Measurements from ENCODE around the gene GPATCH8. TPM values are rescaled to one million over a fixed set of nuclear protein-coding genes. Genes with fewer than 3 reads are reported as not detected.
"Not testable (repeated sequence)": the region's sequence is repeated elsewhere in the genome, so short reads cannot be mapped to it uniquely, and the experiment has no call there.

The GPATCH8 gene
- total RNA-seq, 1 donor from 2014 or later: 64.5 TPM

- CTCF ChIA-PET: no interaction called here
- no peak overlapping the region for H3K27ac Mint-ChIP-seq
- no peak overlapping the region for H3K4me3 Mint-ChIP-seq
- DNase-seq (no peak), ATAC-seq (ENCODE audit: low read depth) (no peak)
- POLR2A ChIA-PET: no interaction called here
- no peaks in the 10 kb centered on the region for H3K4me1 Mint-ChIP-seq
- no peaks in the 10 kb centered on the region for H3K9me3 Mint-ChIP-seq
- H3K36me3 Mint-ChIP-seq (ENCODE audit: low read depth): no peaks in the 10 kb centered on the region
- intact Hi-C loops (cut with micrococcal nuclease): no loop called here
- peaks cover 29% of the 10 kb centered on the region for H3K27me3 Mint-ChIP-seq
- TF ChIP-seq, protein P1, sequence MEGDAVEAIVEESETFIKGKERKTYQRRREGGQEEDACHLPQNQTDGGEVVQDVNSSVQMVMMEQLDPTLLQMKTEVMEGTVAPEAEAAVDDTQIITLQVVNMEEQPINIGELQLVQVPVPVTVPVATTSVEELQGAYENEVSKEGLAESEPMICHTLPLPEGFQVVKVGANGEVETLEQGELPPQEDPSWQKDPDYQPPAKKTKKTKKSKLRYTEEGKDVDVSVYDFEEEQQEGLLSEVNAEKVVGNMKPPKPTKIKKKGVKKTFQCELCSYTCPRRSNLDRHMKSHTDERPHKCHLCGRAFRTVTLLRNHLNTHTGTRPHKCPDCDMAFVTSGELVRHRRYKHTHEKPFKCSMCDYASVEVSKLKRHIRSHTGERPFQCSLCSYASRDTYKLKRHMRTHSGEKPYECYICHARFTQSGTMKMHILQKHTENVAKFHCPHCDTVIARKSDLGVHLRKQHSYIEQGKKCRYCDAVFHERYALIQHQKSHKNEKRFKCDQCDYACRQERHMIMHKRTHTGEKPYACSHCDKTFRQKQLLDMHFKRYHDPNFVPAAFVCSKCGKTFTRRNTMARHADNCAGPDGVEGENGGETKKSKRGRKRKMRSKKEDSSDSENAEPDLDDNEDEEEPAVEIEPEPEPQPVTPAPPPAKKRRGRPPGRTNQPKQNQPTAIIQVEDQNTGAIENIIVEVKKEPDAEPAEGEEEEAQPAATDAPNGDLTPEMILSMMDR (IDR thresholded peaks at IDR 0.05): no peak
These were observed 38.8 kb upstream of the GPATCH8 start for GRCh38 chr17:44541884-44542581.

DNA sequence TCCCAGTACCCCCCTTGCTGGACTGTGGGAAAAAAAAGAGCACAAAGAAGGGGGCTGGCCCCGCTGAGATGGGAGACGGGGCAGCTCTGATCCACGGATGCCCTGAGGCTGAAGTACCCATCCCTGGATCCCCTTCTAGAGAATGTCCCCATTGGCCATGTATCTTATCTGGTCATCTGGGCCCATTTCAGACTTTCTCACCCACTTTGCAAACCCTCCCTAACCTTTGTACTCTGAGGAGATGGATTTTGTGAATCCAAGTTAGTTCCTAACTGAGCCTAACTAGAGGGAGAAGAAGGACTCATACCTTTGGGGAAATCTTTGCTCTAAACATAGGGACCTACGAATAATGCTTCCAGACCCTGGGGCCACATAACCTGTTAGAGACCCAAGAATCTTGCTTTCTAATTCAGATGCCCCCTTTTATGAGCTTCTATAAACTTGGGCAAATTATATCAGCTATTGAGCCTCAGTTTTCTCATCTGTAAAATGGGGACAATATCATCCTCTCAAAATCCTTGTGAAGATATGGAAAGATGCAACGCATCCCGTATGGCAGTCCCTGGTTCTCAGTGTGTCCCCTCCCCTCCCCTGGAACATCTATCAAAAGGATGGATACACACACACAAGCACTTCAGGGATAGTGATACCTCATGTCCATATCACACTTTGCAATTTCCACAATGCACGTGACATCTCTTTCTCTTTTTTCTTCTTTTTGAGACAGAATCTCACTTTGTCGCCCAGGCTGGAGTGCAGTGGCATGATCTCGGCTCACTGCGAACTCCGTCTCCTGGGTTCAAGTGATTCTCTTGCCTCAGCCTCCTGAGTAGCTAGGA lies 37.3 kb upstream of the GPATCH8 start:
- CTCF ChIA-PET: no interaction called here
- ATAC-seq (ENCODE audit: low read depth) (no peak), DNase-seq (no peak)
- POLR2A ChIA-PET: no interaction called here
- TF ChIP-seq, protein P1 (IDR thresholded peaks at IDR 0.05): no peak
- Mint-ChIP-seq H3K9me3 (no peaks in the 10 kb centered on the region), H3K4me1 (no peaks in the 10 kb centered on the region), H3K4me3 (no peak overlapping the region), H3K27me3 (peaks cover 22% of the 10 kb centered on the region), H3K36me3 (ENCODE audit: low read depth) (no peaks in the 10 kb centered on the region), H3K27ac (no peak overlapping the region)
- intact Hi-C loops (cut with micrococcal nuclease): no loop called here

DNA sequence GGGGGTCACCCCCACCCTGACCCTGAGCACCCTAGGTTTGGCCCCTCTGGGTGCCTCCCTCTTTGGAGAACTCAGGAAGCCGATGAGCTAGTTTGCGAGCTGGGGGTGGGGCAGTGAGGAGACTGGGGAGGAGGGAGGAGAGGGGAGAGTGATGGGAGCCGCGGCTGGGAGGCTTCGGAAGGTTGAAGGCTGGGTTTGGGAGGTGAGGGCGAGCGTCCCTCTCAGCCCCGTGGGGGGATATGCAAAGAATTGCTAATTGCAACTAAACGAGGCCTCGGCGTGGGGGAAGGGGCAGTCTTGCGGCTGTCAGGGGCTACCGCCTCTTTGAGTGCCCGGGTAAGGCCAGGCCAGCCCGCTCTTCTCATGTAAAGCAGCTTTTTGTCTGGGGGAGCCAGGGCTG lies 36.5 kb upstream of the GPATCH8 start:
- Mint-ChIP-seq H3K4me1 (no peaks in the 10 kb centered on the region), H3K4me3 (no peak overlapping the region), H3K9me3 (no peaks in the 10 kb centered on the region), H3K27ac (no peak overlapping the region), H3K36me3 (ENCODE audit: low read depth) (no peaks in the 10 kb centered on the region), H3K27me3 (peaks cover 20% of the 10 kb centered on the region)
- ChIA-PET CTCF (no interaction called here), POLR2A (no interaction called here)
- intact Hi-C loops (cut with micrococcal nuclease): loop anchor here (10.0 kb wide), 1 partner anchor 595 kb away; the partner anchor contains the start of genes ACBD4 and PLCD3
- TF ChIP-seq, protein P1 (IDR thresholded peaks at IDR 0.05): no peak
- ATAC-seq (ENCODE audit: low read depth) (no peak), DNase-seq (no peak)

- H3K36me3 Mint-ChIP-seq (ENCODE audit: low read depth); DNase-seq; H3K4me3 Mint-ChIP-seq; H3K4me1 Mint-ChIP-seq; ATAC-seq (ENCODE audit: low read depth); H3K27ac Mint-ChIP-seq; H3K9me3 Mint-ChIP-seq; CTCF ChIA-PET: not testable (repeated sequence)
- intact Hi-C loops (cut with micrococcal nuclease): loop anchor here (10.0 kb wide), 1 partner anchor 597 kb away; the partner anchor contains the start of genes ACBD4 and PLCD3
- peaks cover 12% of the 10 kb centered on the region for H3K27me3 Mint-ChIP-seq
- POLR2A ChIA-PET: interaction anchor here (0.7 kb wide), 1 partner anchor 37 kb away, joined by 8 read pairs; no protein-coding TSS in a partner anchor
These were observed 34.7 kb upstream of the GPATCH8 start for GRCh38 chr17:44537922-44538321.

GRCh38 chr17:44536090-44536953 lies 33.1 kb upstream of the GPATCH8 start:
- Mint-ChIP-seq H3K9me3 (no peaks in the 10 kb centered on the region), H3K27ac (no peak overlapping the region), H3K4me3 (no peak overlapping the region), H3K36me3 (ENCODE audit: low read depth) (no peaks in the 10 kb centered on the region), H3K4me1 (peaks cover 7% of the 10 kb centered on the region), H3K27me3 (peaks cover 12% of the 10 kb centered on the region)
- ChIA-PET CTCF (interaction anchor here (2.6 kb wide), 1 partner anchor 101 kb away, joined by 12 read pairs; no protein-coding TSS in a partner anchor), POLR2A (interaction anchor here (1.2 kb wide), 1 partner anchor 21 kb away, joined by 3 read pairs; the partner anchor contains the start of gene FZD2)
- TF ChIP-seq, protein P1 (IDR thresholded peaks at IDR 0.05): no peak
- ATAC-seq (ENCODE audit: low read depth) (no peak), DNase-seq (no peak)
- intact Hi-C loops (cut with micrococcal nuclease): loop anchor here (10.0 kb wide), 1 partner anchor 598 kb away; the partner anchor contains the start of genes ACBD4 and PLCD3

Data from activated B cell treated with CpG ODN at 0.5 μM for 24 hours (primary cell).